Natural killer cell treated with Interleukin-12 subunit alpha and Interleukin-12 subunit beta and Interleukin-15 and Interleukin-18, amount 100 ng/mL, for 72 hours (primary cell): ENCODE measurements around the gene XPNPEP2. TPM values are rescaled to one million over a fixed set of nuclear protein-coding genes. Genes with fewer than 3 reads are reported as not detected.

Source experiments
- ATAC-seq, 2 donors: fragments of 150-1000 bp; cut with Tn5 transposase in 1 of 2; sonication (Bioruptor Pico), chemical (Tn5 transposase) in 1 of 2; 2 replicates each; pipeline ENCODE4 v1.10.0; 2021
- DNase-seq: peaks from one replicate; pipeline ENCODE4 v3.0.0; 2022; ENCODE audit warnings: low spot score
- H3K27ac Mint-ChIP-seq, 2 donors: 1 replicate in 1 of 2; 2 replicates in 1 of 2; pipeline ENCODE4 v1.8.0; 2022; ENCODE audit warnings: mixed read lengths in 2 of 2, mild to moderate bottlenecking in 1 of 2, moderate library complexity in 1 of 2
- H3K27me3 Mint-ChIP-seq, 2 donors: 1 replicate in 1 of 2; 2 replicates in 1 of 2; pipeline ENCODE4 v1.8.0; 2022; ENCODE audit warnings: mixed read lengths in 2 of 2
- H3K36me3 Mint-ChIP-seq: one replicate; pipeline ENCODE4 v1.8.0; 2022; ENCODE audit warnings: mixed read lengths
- H3K4me1 Mint-ChIP-seq, 2 donors: 1 replicate in 1 of 2; 2 replicates in 1 of 2; pipeline ENCODE4 v1.8.0; 2022; ENCODE audit warnings: low read depth in 2 of 2, mixed read lengths in 2 of 2, mild to moderate bottlenecking in 1 of 2
- H3K4me3 Mint-ChIP-seq: one replicate; pipeline ENCODE4 v1.8.0; 2022; ENCODE audit warnings: mixed read lengths
- H3K9me3 Mint-ChIP-seq: 2 replicates; pipeline ENCODE4 v1.8.0; 2022; ENCODE audit warnings: mixed read lengths
- total RNA-seq, 2 donors: library from RNA; stranded (reverse); gene quantifications; one replicate each; pipeline ENCODE4 v1.2.3, GENCODE V29; 2022

The XPNPEP2 gene
- total RNA-seq, 2 donors from 2014 or later, result 0.14 to 0.55 TPM

GRCh38 chrX:129818123-129818522 lies 79.3 kb downstream of the XPNPEP2 start:
- Mint-ChIP-seq H3K9me3 (no peaks in the 10 kb centered on the region), H3K4me1 (peaks cover 0 to 4% of the 10 kb centered on the region in 2 donors), H3K27me3 (no peaks in the 10 kb centered on the region), H3K27ac (no peak overlapping the region), H3K4me3 (no peak overlapping the region), H3K36me3 (no peaks in the 10 kb centered on the region)
- no peak for ATAC-seq
- no peak for DNase-seq

Other genes starting within 250 kb of the XPNPEP2 start
- gene SMARCA1, start 215.5 kb upstream of the XPNPEP2 start, total RNA-seq, result not detected
- 1 to 10 TPM; 3.5 to 4.9 TPM for gene OCRL, start 198.7 kb upstream of the XPNPEP2 start, total RNA-seq
- 1 to 10 TPM in 1 of 2 donors, not detected in 1; 1.1 TPM for gene APLN, start 84.0 kb upstream of the XPNPEP2 start, total RNA-seq
- 100 to 1,000 TPM; 243 to 317 TPM for gene SASH3, start 41.0 kb downstream of the XPNPEP2 start, total RNA-seq
- gene ZDHHC9, start 104.9 kb downstream of the XPNPEP2 start, total RNA-seq, result 10 to 100 TPM; 10.3 to 11.1 TPM
- 10 to 100 TPM; 31.5 to 54.8 TPM for gene UTP14A, start 167.2 kb downstream of the XPNPEP2 start, total RNA-seq
- 10 to 100 TPM in 1 of 2 donors, 1 to 10 TPM in 1; 9.9 to 18.8 TPM for gene BCORL1, start 243.7 kb downstream of the XPNPEP2 start, total RNA-seq